Panc1 (cell line): ENCODE results near the gene RNF144A.

Experiments
- POLR2AphosphoS5 ChIP-seq: IDR thresholded peaks from 2 replicates; pipeline ENCODE4 v1.6.1; 2012; ENCODE audit warnings: mild to moderate bottlenecking, low read depth, low read length, moderate library complexity
- SIN3A ChIP-seq: IDR thresholded peaks from 2 replicates; pipeline ENCODE4 v1.6.1; 2012; ENCODE audit warnings: low read depth, mild to moderate bottlenecking, low read length, moderate library complexity, borderline replicate concordance; ENCODE audit not compliant: insufficient read depth
- TF ChIP-seq, protein P1 (sequence below): fragments of 450-650 bp; IDR thresholded peaks from 2 replicates; pipeline ENCODE4 v1.5.1; 2017; ENCODE audit warnings: mild to moderate bottlenecking
- TF ChIP-seq, protein P2 (sequence below), 2 experiments: IDR thresholded peaks; 2 replicates each; pipeline ENCODE4 v1.6.1; 2011 to 2012; ENCODE audit warnings: low read depth in 2 of 2, control low read depth in 1 of 2, low read length in 1 of 2, mild to moderate bottlenecking in 1 of 2, moderate library complexity in 1 of 2; ENCODE audit not compliant: insufficient read depth in 1 of 2

DNA sequence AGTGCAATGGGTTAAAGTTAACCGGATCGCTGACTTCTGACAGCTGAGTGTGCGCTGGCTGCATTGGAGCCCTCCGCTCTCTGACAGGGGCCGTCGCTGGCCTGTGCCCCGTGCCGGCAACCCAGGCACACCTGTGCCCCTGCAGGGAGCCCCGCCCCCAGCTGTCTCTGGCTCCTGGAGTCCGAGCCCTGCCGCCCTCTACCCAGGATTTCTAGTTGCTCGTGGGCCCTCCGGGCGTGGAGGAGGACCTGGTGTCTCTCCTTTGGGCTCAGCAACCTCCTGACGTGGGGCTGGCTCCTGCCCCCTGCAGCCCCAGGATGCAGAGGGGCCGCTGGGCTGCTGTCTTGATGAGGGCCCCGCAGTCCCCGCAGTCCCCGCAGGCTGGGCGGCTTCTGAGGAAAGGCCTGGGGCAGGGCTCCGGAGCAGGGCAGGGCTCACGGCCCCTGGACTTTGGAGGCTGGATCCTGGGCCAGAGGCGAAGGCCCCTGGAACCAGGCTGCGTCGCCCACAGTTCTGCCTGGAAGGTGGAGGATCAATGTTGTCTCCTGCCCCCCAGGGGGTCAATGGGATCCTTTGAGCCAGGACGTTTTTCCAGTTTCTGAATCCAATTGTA lies 172.8 kb downstream of the RNF144A start:
- TF ChIP-seq, protein P1, sequence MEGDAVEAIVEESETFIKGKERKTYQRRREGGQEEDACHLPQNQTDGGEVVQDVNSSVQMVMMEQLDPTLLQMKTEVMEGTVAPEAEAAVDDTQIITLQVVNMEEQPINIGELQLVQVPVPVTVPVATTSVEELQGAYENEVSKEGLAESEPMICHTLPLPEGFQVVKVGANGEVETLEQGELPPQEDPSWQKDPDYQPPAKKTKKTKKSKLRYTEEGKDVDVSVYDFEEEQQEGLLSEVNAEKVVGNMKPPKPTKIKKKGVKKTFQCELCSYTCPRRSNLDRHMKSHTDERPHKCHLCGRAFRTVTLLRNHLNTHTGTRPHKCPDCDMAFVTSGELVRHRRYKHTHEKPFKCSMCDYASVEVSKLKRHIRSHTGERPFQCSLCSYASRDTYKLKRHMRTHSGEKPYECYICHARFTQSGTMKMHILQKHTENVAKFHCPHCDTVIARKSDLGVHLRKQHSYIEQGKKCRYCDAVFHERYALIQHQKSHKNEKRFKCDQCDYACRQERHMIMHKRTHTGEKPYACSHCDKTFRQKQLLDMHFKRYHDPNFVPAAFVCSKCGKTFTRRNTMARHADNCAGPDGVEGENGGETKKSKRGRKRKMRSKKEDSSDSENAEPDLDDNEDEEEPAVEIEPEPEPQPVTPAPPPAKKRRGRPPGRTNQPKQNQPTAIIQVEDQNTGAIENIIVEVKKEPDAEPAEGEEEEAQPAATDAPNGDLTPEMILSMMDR, result no peak
- TF ChIP-seq POLR2AphosphoS5, result no peak
- TF ChIP-seq SIN3A, result no peak
- TF ChIP-seq, protein P2, sequence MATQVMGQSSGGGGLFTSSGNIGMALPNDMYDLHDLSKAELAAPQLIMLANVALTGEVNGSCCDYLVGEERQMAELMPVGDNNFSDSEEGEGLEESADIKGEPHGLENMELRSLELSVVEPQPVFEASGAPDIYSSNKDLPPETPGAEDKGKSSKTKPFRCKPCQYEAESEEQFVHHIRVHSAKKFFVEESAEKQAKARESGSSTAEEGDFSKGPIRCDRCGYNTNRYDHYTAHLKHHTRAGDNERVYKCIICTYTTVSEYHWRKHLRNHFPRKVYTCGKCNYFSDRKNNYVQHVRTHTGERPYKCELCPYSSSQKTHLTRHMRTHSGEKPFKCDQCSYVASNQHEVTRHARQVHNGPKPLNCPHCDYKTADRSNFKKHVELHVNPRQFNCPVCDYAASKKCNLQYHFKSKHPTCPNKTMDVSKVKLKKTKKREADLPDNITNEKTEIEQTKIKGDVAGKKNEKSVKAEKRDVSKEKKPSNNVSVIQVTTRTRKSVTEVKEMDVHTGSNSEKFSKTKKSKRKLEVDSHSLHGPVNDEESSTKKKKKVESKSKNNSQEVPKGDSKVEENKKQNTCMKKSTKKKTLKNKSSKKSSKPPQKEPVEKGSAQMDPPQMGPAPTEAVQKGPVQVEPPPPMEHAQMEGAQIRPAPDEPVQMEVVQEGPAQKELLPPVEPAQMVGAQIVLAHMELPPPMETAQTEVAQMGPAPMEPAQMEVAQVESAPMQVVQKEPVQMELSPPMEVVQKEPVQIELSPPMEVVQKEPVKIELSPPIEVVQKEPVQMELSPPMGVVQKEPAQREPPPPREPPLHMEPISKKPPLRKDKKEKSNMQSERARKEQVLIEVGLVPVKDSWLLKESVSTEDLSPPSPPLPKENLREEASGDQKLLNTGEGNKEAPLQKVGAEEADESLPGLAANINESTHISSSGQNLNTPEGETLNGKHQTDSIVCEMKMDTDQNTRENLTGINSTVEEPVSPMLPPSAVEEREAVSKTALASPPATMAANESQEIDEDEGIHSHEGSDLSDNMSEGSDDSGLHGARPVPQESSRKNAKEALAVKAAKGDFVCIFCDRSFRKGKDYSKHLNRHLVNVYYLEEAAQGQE (IDR thresholded peaks at IDR 0.05; ENCODE audit: insufficient read depth in 1 of 2, low read depth in 2 of 2, low read length in 1 of 2), result no peak
